HG03571 (cell line): Measurements from ENCODE around the gene PRKAB1.
"Not testable (repeated sequence)": the region's sequence is repeated elsewhere in the genome, so short reads cannot be mapped to it uniquely, and the experiment has no call there.

ENCODE experiments used
- ATAC-seq: cut with Tn5 transposase; IDR thresholded peaks from one replicate; pipeline ENCODE4 v1.9.1; 2021; ENCODE audit not compliant: unreplicated experiment

Gene PRKAB1

DNA sequence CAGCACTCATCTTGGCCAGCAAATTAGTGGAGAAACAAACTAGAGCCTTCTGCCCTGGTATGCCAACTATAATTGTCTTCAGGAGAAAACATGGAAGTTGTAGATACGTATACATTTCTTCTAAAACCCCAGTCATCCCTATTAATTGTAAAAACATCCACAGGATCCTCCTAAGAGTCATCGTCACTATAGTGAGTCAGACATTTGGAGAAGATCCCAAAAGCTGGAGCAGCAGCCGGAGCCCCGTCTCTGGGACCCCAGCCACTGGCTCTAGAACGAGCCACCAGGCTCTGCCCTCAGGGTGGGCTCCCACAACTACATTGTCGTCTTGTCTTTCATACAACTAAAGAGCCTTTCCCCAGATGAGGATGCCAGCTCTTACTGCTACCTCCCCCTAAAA, 15.5 kb downstream of the PRKAB1 start:
- ATAC-seq: no peak

DNA sequence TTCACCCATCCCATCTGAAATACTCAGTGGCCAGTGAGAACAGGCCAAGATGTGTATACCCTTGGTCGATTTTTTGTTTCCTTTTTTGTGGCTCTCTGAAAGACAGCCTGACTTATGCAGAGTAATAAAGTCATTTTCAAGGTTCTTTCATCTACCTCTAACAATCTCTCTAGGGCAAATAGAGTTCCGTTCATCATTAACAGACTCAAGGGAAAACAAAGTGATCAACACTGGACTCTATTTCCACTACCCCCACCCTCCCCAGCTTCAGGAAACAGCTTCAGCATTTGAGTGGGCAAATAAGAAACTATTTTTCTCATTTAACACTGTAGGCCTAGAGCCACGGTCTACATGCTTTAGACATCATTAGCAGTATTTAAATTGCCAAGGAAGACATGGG, 15.9 kb downstream of the PRKAB1 start:
- no peak for ATAC-seq

DNA sequence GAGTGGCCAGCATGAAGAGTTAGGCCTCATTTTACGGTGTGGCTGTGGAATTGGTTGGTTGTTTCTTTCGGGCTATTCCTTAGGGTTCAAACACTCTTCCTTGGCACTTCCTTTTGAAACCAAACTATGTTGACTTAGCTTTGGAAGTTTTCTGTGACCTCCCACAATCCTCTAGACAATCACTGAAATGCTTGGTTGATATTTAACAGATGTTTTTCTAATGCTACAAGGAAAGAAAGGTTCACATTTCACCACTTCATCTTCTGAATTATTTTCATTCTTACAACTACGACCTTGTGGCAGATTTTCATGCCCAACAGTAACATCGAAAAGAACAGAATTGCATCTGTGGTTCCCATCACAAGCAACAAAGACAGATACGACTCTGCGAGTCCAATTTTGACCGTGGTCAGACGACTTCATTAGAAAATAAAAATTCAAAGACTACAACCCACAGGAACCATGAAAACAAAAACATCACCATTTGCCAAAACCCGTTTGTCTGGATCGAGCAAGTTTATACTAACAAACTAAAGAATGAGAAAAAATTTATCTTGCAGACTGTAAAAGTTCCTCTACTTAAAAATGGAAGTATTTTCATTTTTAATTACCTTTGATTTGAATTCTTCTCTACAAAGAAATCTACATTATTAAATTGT, 16.9 kb downstream of the PRKAB1 start:
- ATAC-seq: no peak

DNA sequence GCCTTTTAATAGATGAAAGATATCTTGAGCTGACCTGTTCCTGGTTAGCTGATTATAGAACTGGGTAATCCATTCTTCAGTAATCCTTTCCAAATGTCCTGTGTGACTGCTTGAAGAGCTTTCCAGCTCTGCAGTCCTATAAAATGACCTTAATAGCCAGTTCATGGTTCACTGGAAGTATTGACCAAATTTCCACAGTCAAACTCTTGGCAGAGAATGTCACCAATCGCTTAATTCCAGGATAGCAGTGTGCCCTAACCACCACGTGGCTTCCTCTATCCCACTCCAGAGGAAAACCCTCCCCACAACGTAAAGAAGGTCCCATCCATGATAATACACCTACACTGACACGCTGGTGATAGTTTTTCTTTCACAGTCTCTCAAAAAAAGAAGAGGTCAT, 17.4 kb downstream of the PRKAB1 start:
- ATAC-seq: no peak

DNA sequence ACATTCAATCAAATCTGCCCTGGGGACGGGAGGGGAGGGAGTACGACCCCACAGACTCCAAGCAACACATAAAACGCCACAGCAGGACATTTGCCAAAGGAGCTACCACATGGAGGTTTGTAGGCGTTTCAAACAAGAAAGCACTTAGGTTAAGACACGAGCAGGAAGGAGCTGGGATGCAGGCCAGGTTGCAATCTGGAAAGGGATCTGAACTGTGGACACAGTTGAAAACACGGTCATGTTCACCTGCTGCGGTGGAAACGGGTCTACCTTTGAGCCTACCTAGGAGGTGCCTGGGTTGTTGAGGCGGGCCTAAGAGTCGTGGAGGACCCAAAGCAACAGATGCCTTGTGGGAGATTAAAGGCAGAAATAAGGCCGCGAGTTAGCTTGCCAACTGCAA, 18.4 kb downstream of the PRKAB1 start:
- ATAC-seq: no peak

DNA sequence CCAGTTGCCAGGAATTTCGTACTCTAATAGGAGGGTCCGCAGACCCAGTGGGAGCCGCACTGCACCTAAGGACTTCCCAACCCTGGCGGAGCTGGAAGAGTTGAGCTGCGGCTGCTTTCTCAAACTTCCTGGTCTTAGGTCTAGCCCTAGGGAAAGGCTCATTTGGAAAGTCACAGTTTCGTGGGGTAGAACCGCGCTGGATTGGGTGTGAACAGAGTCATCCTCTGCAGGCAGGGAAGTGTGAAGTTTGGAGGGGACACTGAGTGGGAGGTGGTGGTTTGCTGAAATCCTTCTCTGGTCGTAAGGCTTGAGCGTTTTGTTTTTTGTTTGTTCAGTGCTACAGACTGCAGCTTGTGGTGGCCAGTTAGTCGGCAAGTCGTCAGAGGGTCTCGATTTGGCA, 18.8 kb downstream of the PRKAB1 start:
- ATAC-seq: no peak

GRCh38 chr12:119687406-119687805, 19.5 kb downstream of the PRKAB1 start:
- ATAC-seq: no peak

GRCh38 chr12:119687879-119688278, 19.9 kb downstream of the PRKAB1 start:
- no peak for ATAC-seq

- ATAC-seq: no peak
Observed at GRCh38 chr12:119689935-119690500, 22.1 kb downstream of the PRKAB1 start.

- no peak for ATAC-seq
Observed at GRCh38 chr12:119691202-119691810, 23.4 kb downstream of the PRKAB1 start.

DNA sequence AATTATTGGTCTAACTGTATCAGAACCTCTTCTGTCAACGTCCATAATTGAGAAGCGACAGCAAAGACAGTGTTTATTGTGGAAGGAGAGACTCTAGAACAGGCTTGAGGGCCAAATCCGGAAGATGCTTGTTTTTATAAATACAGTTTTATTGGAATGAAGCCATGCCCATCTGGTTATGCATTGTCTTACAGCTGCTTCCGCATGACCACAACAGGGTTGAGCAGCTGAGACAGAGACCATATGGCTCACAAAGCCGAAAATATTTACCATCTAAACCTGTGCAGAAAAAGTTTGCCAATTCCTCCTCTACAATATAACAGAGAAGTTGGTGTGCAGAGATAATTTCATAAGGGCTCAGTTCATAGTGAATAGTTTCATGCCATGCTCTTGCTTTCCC, 24.5 kb downstream of the PRKAB1 start:
- no peak for ATAC-seq

DNA sequence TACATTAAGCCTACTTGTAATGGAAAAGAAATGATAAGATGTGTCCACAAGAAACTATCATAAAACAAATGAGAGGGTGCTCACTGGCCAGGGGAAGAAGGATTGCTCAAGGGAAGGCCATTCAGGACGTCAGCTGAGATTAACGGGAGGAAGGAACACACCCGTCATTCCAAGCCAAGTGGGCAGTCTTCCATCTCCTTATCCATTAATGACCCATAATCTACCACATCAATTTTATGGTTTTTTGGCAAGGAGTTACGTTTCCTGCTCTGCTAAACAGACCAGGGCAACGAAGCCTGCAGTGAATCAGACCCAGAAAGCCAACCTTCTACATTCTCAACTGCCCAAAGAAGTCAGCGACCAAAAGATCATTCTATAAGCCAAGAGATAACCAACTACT, 25.1 kb downstream of the PRKAB1 start:
- no peak for ATAC-seq

DNA sequence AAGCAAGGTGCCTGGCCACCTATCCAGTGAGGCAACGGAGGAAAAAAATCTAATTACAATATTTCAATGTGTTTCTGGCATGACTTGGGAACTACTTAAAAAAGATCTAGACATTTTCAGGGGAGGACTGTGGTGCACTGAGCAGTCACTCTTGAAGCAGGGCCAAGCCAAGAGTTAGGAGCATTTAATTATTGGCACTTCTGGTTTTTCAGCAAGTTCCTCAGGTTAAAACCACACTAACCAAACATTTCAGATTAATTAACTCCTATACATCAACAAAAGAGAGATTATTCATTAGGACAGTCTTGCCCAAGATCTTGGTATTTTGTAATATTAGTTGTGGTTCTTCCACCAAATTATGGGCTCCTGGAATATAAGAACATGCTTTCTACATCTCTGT, 25.6 kb downstream of the PRKAB1 start:
- no peak for ATAC-seq

DNA sequence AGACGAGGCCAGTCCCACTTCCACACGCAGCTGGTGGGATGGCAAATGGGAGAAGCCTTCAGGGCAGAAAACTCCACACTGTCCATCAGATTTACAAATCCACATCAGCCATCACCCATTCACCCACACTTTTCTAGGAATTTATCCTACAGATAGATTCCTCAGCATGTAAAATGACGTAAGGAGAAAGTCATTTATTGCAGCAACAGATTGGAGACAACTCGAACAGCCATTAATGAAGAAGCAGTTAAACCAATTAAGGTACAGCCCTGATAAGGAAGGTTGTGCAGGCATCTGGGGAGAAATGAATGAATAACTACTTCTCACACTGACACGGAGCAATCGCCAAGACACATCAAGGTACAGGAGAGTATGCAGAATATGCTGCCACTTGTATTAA, 26.2 kb downstream of the PRKAB1 start:
- ATAC-seq: no peak

- ATAC-seq: no peak
Observed at GRCh38 chr12:119695034-119695433, 27.1 kb downstream of the PRKAB1 start.

GRCh38 chr12:119696943-119697342, 29.0 kb downstream of the PRKAB1 start:
- no peak for ATAC-seq

DNA sequence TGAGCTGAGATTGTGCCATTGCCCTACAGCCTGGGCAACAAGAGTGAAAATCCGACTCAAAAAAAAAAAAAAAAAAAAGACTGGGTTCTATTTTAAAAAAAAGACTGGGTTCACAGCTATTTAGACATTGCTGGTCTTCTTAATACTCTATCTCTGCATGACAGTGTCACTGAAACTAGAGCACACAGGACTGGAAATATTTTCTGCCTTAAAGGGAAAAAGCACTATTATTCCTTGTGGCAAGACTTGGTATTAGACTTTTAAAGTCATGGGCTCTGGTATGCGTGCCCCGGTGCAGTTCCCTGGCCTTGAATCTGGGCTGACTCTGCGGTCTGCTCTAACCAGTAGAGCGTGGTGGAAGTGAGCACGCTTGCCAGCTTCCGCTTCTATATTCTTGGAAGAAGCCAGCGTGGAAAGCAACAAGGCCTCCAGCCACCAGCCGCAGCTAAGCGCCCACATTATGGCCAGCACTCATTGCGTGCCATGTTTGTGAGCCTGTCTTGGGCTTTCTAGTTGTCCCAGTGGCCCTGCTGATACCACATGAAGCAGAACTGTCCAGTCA, 31.3 kb downstream of the PRKAB1 start:
- no peak for ATAC-seq

DNA sequence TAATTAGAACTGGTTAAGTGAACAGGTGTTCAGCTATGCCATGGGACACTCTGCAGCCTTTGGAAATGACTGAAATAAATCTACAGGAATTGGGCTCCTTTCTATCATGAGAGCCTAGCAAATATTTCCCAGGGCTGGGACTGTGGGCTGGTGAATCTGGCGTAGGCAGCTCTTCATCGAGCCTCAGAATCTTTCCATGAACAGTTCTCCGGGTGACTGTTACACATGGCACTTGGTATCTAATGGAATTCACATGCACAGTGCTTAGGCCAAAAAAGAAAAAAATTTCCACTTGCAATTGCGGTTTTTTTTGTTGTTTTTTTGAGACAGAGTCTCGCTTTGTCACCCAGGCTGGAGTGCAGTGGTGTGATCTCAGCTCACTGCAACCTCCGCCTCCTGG, 32.1 kb downstream of the PRKAB1 start:
- ATAC-seq: no peak

GRCh38 chr12:119704065-119704747, 36.3 kb downstream of the PRKAB1 start:
- ATAC-seq: no peak

- no peak for ATAC-seq
Observed at GRCh38 chr12:119705182-119705581, 37.2 kb downstream of the PRKAB1 start.

GRCh38 chr12:119706427-119706826, 38.5 kb downstream of the PRKAB1 start:
- ATAC-seq: not testable (repeated sequence)
